ENCODE measurements around the gene CHCHD6. TPM values are rescaled to one million over a fixed set of nuclear protein-coding genes. Genes with fewer than 3 reads are reported as not detected.

Gene CHCHD6
- total and polyA plus RNA-seq, 2 donors (not counting 3 experiments of a cell fraction or from before 2014, with no cell fraction given) = 8.4 to 10.1 TPM

DNA sequence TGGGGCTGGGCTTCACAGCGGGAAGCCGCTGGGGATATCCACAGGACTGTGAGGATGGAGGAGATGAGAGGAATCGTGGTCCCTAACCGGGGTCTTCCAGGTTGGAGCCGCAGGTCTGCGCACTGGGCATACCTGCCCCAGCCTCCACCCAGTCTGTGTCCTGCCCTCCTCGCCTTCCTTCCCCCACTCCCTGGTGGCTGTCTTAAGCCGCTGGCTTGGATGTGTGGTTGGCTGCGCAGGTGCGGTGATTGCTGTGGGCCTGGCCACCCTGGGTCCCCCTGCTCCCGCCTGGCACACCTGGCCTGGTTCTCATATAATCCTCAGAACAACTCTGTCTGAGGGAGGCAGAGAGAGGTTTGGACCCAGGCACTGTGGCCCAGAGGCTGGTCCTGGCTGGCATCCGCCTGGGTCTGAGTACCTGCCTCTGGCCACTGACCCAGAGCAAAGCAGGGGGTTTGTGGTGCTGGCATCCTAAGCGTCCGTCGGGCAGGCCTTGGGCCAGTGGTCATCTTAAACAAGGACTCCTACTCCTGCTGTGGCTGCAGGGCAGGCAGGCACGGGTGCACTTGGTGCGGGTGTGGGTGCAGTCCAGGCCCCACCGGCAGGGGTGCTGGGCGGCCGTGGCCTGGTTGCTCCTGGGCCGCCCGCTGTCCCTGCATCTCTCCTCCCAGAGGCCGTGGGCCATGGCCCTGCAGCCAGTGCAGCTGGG is 297.6 kb downstream of the CHCHD6 start:
- no peak for TF ChIP-seq POLR2A (IDR thresholded peaks at IDR 0.05; ENCODE audit: low read depth, low read length)
- TF ChIP-seq POLR2AphosphoS5 (IDR thresholded peaks at IDR 0.05; ENCODE audit: insufficient read depth, low read depth, low read length) = no peak
- intact Hi-C loops (cut with micrococcal nuclease) = loop anchor here (1.0 to 10.0 kb wide), 6 partner anchors 19 to 477 kb away; partner anchors contain the start of gene CHST13
- Histone ChIP-seq H2AFZ (ENCODE audit: low read depth, low read length) (peak overlapping the region; percentile 55), H3K9me3 (replicated peaks; ENCODE audit: control insufficient read depth, insufficient read depth, low read length) (no peaks in the 10 kb centered on the region), H3K27ac (ENCODE audit: insufficient read depth, low read depth, low read length) (peak overlapping the region; percentile 30), H3K4me3 (replicated peaks in 1 of 3; ENCODE audit: insufficient read depth in 1 of 3, low read depth in 1 of 3, low read length in 3 of 3) (no peak overlapping the region), H3K4me2 (ENCODE audit: insufficient read depth, low read length) (no peak overlapping the region), H3K9ac (replicated peaks; ENCODE audit: extremely low read depth, insufficient read depth, low read length) (peak overlapping the region; percentile 2), H4K20me1 (replicated peaks; ENCODE audit: control insufficient read depth, extremely low read depth, insufficient read depth, low read length) (no peaks in the 10 kb centered on the region), H3K27me3 (ENCODE audit: control insufficient read depth in 2 of 2, insufficient read depth in 2 of 2, low read length in 2 of 2) (no peaks in the 10 kb centered on the region), H3K9me1 (replicated peaks; ENCODE audit: control insufficient read depth, extremely low read depth, insufficient read depth, low read length) (no peaks in the 10 kb centered on the region), H3K79me2 (ENCODE audit: control insufficient read depth, insufficient read depth, low read length) (no peaks in the 10 kb centered on the region), H3K36me3 (ENCODE audit: control insufficient read depth in 2 of 2, extremely low read depth in 1 of 2, insufficient read depth in 2 of 2, low read length in 2 of 2) (no peaks in the 10 kb centered on the region), H3K4me1 (ENCODE audit: control insufficient read depth, extremely low read depth, insufficient read depth, low read length) (peaks cover 11% of the 10 kb centered on the region)
- BruUV-seq (replicated peaks) = no TSS peak
- POLR2A ChIA-PET = no interaction called here
- CTCF ChIA-PET = interaction anchor here (0.7 to 2.6 kb wide), 13 partner anchors 9 to 448 kb away, joined by 3 to 25 read pairs (median 5); partner anchors contain the start of gene PLXNA1
- dilution Hi-C loops (cut with MboI; ENCODE audit: extremely low pct_ligation_motif_present, low sequenced_read_pairs) = no loop called here
- no peak for FAIRE-seq
- no peak for DNase-seq (ENCODE audit: low read depth, low spot score)

DNA sequence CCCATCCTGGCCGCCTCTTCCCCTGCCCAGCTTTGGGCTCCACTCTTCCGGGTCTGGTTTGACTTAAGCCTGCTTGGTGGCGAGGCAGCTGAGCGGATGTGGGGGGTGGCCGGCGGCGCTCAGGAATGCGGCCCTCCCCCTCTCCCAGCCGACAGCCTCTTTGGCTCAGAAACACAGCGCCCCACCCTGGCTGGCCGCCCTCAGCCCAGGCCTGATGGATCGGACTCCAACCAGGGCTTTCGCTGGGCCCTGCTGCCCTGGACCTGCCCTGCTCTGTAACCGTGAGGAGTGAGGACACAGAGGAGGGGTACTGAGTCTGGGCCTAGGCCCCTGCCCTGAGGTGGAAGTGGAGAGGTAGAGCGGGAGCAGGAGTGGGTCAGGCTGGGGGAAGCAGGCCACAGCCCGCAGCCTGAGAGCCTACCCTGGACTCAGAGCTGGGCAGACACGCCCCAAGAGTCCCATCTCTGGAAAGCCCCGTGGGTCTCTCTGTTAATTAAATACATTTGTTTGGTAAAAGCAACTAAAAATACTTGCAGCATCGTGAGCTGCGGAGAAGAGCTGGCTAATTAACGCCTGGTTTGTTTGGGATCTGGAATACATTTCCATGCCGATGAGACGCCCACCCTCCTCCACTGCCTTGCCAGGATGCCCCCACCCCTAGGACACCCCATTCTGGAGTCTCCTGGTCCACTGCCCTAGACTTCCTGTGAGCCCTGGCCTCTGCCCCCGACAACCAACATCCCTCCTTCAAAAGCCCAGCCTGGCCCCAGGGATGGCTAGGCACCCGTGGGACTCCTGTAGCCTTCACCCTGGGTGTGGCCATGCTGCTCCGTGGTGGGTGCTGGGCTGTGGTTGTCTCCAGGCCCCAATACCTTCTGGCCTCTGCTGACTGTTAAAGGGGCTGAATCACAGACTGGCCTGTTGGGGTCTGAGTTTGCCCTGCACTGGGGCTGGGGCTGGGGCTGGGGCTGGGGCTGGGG is 298.4 kb downstream of the CHCHD6 start:
- Histone ChIP-seq H3K9me3 (replicated peaks; ENCODE audit: control insufficient read depth, insufficient read depth, low read length) (no peaks in the 10 kb centered on the region), H3K4me3 (replicated peaks in 1 of 3; ENCODE audit: insufficient read depth in 1 of 3, low read depth in 1 of 3, low read length in 3 of 3) (no peak overlapping the region), H3K27ac (ENCODE audit: insufficient read depth, low read depth, low read length) (peak overlapping the region; percentile 50), H3K9ac (replicated peaks; ENCODE audit: extremely low read depth, insufficient read depth, low read length) (peak overlapping the region; percentile 2), H3K4me2 (ENCODE audit: insufficient read depth, low read length) (peak overlapping the region; percentile 5), H3K9me1 (replicated peaks; ENCODE audit: control insufficient read depth, extremely low read depth, insufficient read depth, low read length) (no peaks in the 10 kb centered on the region), H3K36me3 (ENCODE audit: control insufficient read depth in 2 of 2, extremely low read depth in 1 of 2, insufficient read depth in 2 of 2, low read length in 2 of 2) (no peaks in the 10 kb centered on the region), H4K20me1 (replicated peaks; ENCODE audit: control insufficient read depth, extremely low read depth, insufficient read depth, low read length) (no peaks in the 10 kb centered on the region), H3K4me1 (ENCODE audit: control insufficient read depth, extremely low read depth, insufficient read depth, low read length) (peaks cover 11% of the 10 kb centered on the region), H2AFZ (ENCODE audit: low read depth, low read length) (peak overlapping the region; percentile 74), H3K27me3 (ENCODE audit: control insufficient read depth in 2 of 2, insufficient read depth in 2 of 2, low read length in 2 of 2) (no peaks in the 10 kb centered on the region), H3K79me2 (ENCODE audit: control insufficient read depth, insufficient read depth, low read length) (no peaks in the 10 kb centered on the region)
- no TSS peak for BruUV-seq (replicated peaks)
- ChIA-PET CTCF (interaction anchor here (0.6 to 2.6 kb wide), 15 partner anchors 8 to 447 kb away, joined by 3 to 25 read pairs (median 5); partner anchors contain the start of gene PLXNA1), POLR2A (no interaction called here)
- DNase-seq (ENCODE audit: low read depth, low spot score) = peak; percentile 83
- dilution Hi-C loops (cut with MboI; ENCODE audit: extremely low pct_ligation_motif_present, low sequenced_read_pairs) = no loop called here
- TF ChIP-seq, protein P1, sequence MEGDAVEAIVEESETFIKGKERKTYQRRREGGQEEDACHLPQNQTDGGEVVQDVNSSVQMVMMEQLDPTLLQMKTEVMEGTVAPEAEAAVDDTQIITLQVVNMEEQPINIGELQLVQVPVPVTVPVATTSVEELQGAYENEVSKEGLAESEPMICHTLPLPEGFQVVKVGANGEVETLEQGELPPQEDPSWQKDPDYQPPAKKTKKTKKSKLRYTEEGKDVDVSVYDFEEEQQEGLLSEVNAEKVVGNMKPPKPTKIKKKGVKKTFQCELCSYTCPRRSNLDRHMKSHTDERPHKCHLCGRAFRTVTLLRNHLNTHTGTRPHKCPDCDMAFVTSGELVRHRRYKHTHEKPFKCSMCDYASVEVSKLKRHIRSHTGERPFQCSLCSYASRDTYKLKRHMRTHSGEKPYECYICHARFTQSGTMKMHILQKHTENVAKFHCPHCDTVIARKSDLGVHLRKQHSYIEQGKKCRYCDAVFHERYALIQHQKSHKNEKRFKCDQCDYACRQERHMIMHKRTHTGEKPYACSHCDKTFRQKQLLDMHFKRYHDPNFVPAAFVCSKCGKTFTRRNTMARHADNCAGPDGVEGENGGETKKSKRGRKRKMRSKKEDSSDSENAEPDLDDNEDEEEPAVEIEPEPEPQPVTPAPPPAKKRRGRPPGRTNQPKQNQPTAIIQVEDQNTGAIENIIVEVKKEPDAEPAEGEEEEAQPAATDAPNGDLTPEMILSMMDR (IDR thresholded peaks at IDR 0.05; ENCODE audit: extremely low read depth in 1 of 2, insufficient read depth in 1 of 2, low read depth in 1 of 2, low read length in 2 of 2) = peak; percentile 74 to 82
- TF ChIP-seq POLR2AphosphoS5 (IDR thresholded peaks at IDR 0.05; ENCODE audit: insufficient read depth, low read depth, low read length) (peak; percentile 64), EZH2 (IDR thresholded peaks at IDR 0.05; ENCODE audit: borderline replicate concordance, low read depth, low read length, severe bottlenecking) (no peak), FOS (IDR thresholded peaks at IDR 0.05; ENCODE audit: borderline replicate concordance, insufficient read depth, low read length) (no peak), MAX (IDR thresholded peaks at IDR 0.05; ENCODE audit: insufficient read depth, insufficient read length) (no peak), GATA2 (IDR thresholded peaks at IDR 0.05; ENCODE audit: insufficient read depth, insufficient read length, low read depth, low read length) (no peak), POLR2A (IDR thresholded peaks at IDR 0.05; ENCODE audit: low read depth, low read length) (peak; percentile 32), JUN (IDR thresholded peaks at IDR 0.05; ENCODE audit: borderline replicate concordance, insufficient read depth, insufficient read length, low read depth) (no peak), MYC (IDR thresholded peaks at IDR 0.05; ENCODE audit: low read depth, low read length) (no peak)
- FAIRE-seq = peak; percentile 83
- intact Hi-C loops (cut with micrococcal nuclease) = loop anchor here (1.0 to 10.0 kb wide), 6 partner anchors 20 to 478 kb away; partner anchors contain the start of gene CHST13

All from endothelial cell of umbilical vein (primary cell).